Esophagus muscularis mucosa (tissue), 4 donors: ENCODE data around the gene ME3. TPM values are rescaled to one million over a fixed set of nuclear protein-coding genes. Genes with fewer than 3 reads are reported as not detected.

ENCODE experiments used
- DNase-seq: peaks from one replicate; pipeline ENCODE4 v3.0.0-alpha.2; 2017; ENCODE audit errors: extremely low spot score
- H3K27ac ChIP-seq, 4 donors: fragments of 200-600 bp; sonication (generic); replicated peaks in 1 of 4; 1 replicate in 3 of 4; 2 replicates in 1 of 4; pipeline ENCODE4 v1.5.1; 2016 to 2019; ENCODE audit warnings: mild to moderate bottlenecking in 1 of 4
- H3K27me3 ChIP-seq, 4 donors: fragments of 200-600 bp; sonication (generic); one replicate each; pipeline versions ENCODE4 v1.5.1 to v1.6.0; 2016 to 2019
- H3K36me3 ChIP-seq, 4 donors: fragments of 200-600 bp; sonication (generic); one replicate each; pipeline ENCODE4 v1.5.1; 2016 to 2019
- H3K4me1 ChIP-seq, 4 donors: fragments of 200-600 bp; sonication (generic); one replicate each; pipeline ENCODE4 v1.5.1; 2016 to 2019
- H3K4me3 ChIP-seq, 4 donors: fragments of 200-600 bp; sonication (generic); 1 replicate in 2 of 4; 2 replicates in 2 of 4; pipeline ENCODE4 v1.5.1; 2016 to 2019; ENCODE audit warnings: mild to moderate bottlenecking in 4 of 4, moderate library complexity in 1 of 4
- H3K9me3 ChIP-seq, 4 donors: fragments of 200-600 bp; sonication (generic); 1 replicate in 3 of 4; 2 replicates in 1 of 4; pipeline ENCODE4 v1.5.1; 2016 to 2019
- CTCF ChIP-seq, 3 experiments: fragments of 200-600 bp in 2 of 3; fragments of 450-650 bp in 1 of 3; sonication (generic) in 2 of 3; IDR thresholded peaks; one replicate each; pipeline ENCODE4 v1.5.1; 2017 to 2019; ENCODE audit warnings: antibody characterized with exemption in 3 of 3, mild to moderate bottlenecking in 2 of 3, moderate library complexity in 1 of 3
- EP300 ChIP-seq: sonication (generic); formaldehyde crosslinking; IDR thresholded peaks from one replicate; pipeline ENCODE4 v1.6.1; 2017; ENCODE audit warnings: antibody characterized with exemption
- POLR2A ChIP-seq: fragments of 450-650 bp; IDR thresholded peaks from one replicate; pipeline ENCODE4 v1.6.1; 2017; ENCODE audit warnings: antibody characterized with exemption, moderate library complexity, mild to moderate bottlenecking, low read depth
- POLR2AphosphoS5 ChIP-seq, 2 donors: sonication (generic); formaldehyde crosslinking; IDR thresholded peaks; one replicate each; pipeline ENCODE4 v1.6.1; 2017; ENCODE audit warnings: antibody characterized with exemption in 2 of 2
- WGBS: methylation state at CpG from one replicate; pipeline ENCODE4 v1.1.5; 2018; 5-methylcytosine and 5-hydroxymethylcytosine counted together
- intact Hi-C: fragments of 100-400 bp; cut with DNase I; formaldehyde crosslinking; loops from one replicate; pipeline ENCODE4 v1.15.1; 2023
- total RNA-seq, 4 donors: library from RNA; depleted of rRNA; stranded (reverse); fragments of >200 nt; gene quantifications; one replicate each; pipeline versions ENCODE4 v1.1.0 to v1.2.1, GENCODE V29; 2016

The ME3 gene
- total RNA-seq, 4 donors from 2014 or later: 20.4 to 50.1 (median 26.2) TPM

GRCh38 chr11:86673872-86674750, 1.7 kb upstream of the ME3 start:
- Histone ChIP-seq H3K36me3 (no peaks in the 10 kb centered on the region), H3K27me3 (no peaks in the 10 kb centered on the region), H3K27ac (peak overlapping the region in 2 of 4 donors; percentile 24 to 97), H3K4me1 (peaks cover 28 to 75% (median 63%) of the 10 kb centered on the region in 4 donors), H3K4me3 (no peak overlapping the region), H3K9me3 (no peaks in the 10 kb centered on the region)
- DNase-seq: no peak
- no peak for TF ChIP-seq CTCF (IDR thresholded peaks at IDR 0.05)
- TF ChIP-seq POLR2A: no peak
- no peak for TF ChIP-seq EP300
- TF ChIP-seq POLR2AphosphoS5 (IDR thresholded peaks at IDR 0.05): no peak
- intact Hi-C loops: loop anchor here (5.0 kb wide), 3 partner anchors 52 to 217 kb away; partner anchors contain the start of gene PRSS23
- 91% methylated on average over 6 of the region's 6 CpGs for WGBS

DNA sequence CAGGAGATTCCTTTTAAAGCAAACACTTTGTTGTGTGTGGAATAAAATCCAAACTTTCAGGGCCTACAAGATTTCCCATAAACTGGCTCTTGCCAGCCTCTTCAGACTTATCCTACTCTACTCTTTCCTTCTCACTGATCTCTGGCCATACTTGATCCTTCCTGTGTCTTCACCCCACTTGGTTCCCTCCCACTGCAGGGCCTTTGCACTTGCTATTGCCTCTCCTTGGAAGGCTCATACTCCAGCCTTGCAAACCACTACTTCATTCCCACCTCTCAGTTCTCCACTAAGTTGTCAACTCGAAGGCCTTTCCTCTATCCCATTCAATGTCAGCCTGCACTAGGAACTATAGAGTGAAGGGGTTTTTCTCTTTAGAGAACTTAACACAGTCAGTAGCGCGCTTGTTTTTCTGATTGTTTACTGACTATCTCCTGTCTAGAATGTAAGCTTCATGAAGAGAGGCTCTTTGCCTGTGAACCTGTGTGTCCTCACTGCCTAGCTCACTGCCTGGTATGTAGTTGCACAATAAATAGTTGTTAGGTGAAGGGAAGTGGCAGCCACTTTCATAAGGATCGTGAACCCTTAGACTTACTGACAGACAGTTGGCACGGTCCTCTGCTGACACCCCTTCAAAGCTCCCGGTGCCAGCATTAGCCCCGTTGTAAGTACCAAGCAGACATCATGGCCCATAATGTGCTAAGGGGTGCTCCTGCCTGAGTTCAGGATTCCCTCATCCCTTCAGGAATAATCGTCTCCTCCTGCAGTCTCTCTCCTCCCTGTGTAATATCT, 833 bp upstream of the ME3 start:
- H3K27me3 ChIP-seq: no peaks in the 10 kb centered on the region
- 84% methylated on average over 7 of the region's 8 CpGs for WGBS
- H3K4me1 ChIP-seq: peaks cover 27 to 74% (median 60%) of the 10 kb centered on the region in 4 donors
- no peaks in the 10 kb centered on the region for H3K9me3 ChIP-seq
- no peak for TF ChIP-seq POLR2A
- TF ChIP-seq POLR2AphosphoS5 (IDR thresholded peaks at IDR 0.05): no peak
- no peak for TF ChIP-seq EP300
- H3K27ac ChIP-seq: peak overlapping the region; percentile 89 to 98 (median 94)
- peak; percentile 60 for DNase-seq
- no peaks in the 10 kb centered on the region for H3K36me3 ChIP-seq
- H3K4me3 ChIP-seq: peak overlapping the region in 3 of 4 donors; percentile 65 to 77 (median 71)
- intact Hi-C loops: loop anchor here (5.0 kb wide), 3 partner anchors 51 to 216 kb away; partner anchors contain the start of gene PRSS23

DNA sequence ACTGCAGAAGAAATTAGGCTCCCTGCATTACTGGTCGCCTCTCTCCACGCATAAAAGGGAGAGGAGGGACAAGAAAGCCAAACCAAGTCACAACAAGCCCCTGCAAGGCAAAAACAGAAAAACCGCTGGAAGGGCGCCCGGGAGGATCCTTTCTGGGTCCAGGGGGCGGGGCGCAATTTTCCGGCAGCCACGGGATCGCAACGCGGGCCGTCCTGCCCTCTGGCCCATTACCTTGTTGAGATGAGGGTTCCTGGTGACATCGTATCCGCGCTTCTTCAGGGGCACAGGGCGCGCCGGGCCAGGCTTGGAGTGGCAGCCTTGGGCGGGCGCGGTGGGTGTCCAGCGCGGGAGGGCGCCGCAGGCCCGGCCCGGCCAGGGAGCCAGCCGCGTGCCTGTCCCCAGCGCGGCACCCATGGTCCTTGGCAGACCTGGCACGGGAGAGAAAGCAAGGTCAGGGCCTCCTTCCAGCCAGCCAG, 847 bp downstream of the ME3 start:
- H3K4me1 ChIP-seq: peaks cover 24 to 67% (median 55%) of the 10 kb centered on the region in 4 donors

GRCh38 chr11:86670911-86671310, 1.5 kb downstream of the ME3 start:
- no peak for TF ChIP-seq CTCF (IDR thresholded peaks at IDR 0.05)
- no peak for TF ChIP-seq EP300
- TF ChIP-seq POLR2AphosphoS5 (IDR thresholded peaks at IDR 0.05): no peak
- no peak for TF ChIP-seq POLR2A
- Histone ChIP-seq H3K27me3 (no peaks in the 10 kb centered on the region), H3K4me3 (peak overlapping the region; percentile 65 to 88 (median 74)), H3K4me1 (peaks cover 24 to 66% (median 49%) of the 10 kb centered on the region in 4 donors), H3K9me3 (no peaks in the 10 kb centered on the region), H3K27ac (peak overlapping the region; percentile 89 to 98 (median 94)), H3K36me3 (no peaks in the 10 kb centered on the region)
- intact Hi-C loops: loop anchor here (5.0 kb wide), 3 partner anchors 49 to 214 kb away; partner anchors contain the start of gene PRSS23
- no peak for DNase-seq
- WGBS: 60% methylated on average over 3 of the region's 3 CpGs

More for the DNA sequence above, 847 bp downstream of the ME3 start:
- intact Hi-C loops: loop anchor here (5.0 kb wide), 3 partner anchors 49 to 214 kb away; partner anchors contain the start of gene PRSS23
- peak overlapping the region; percentile 65 to 88 (median 74) for H3K4me3 ChIP-seq
- peak; percentile 95 for DNase-seq
- H3K27ac ChIP-seq: peak overlapping the region; percentile 89 to 98 (median 94)
- TF ChIP-seq POLR2A (no peak), EP300 (no peak), POLR2AphosphoS5 (IDR thresholded peaks at IDR 0.05) (peak; percentile 72 to 80), CTCF (IDR thresholded peaks at IDR 0.05) (no peak)
- no peaks in the 10 kb centered on the region for H3K27me3 ChIP-seq
- H3K36me3 ChIP-seq: no peaks in the 10 kb centered on the region
- WGBS: 0% methylated on average over 7 of the region's 33 CpGs
- H3K9me3 ChIP-seq: no peaks in the 10 kb centered on the region
